Activated T-helper 1 cell treated with Interleukin-2 at 50 U/mL for 16 hours (primary cell): ENCODE data around the gene TRIM52.
"Not testable (repeated sequence)": the region's sequence is repeated elsewhere in the genome, so short reads cannot be mapped to it uniquely, and the experiment has no call there.

Experiments
- DNase-seq: peaks from one replicate; pipeline ENCODE4 v3.0.0-alpha.2; 2020; ENCODE audit warnings: low read depth

The TRIM52 gene

GRCh38 chr5:181214249-181214648, 46.7 kb downstream of the TRIM52 start:
- DNase-seq = not testable (repeated sequence)

GRCh38 chr5:181212934-181213333, 48.0 kb downstream of the TRIM52 start:
- DNase-seq = no peak

- no peak for DNase-seq
These were observed 48.9 kb downstream of the TRIM52 start for GRCh38 chr5:181212080-181212479.

- no peak for DNase-seq
These were observed 49.7 kb downstream of the TRIM52 start for GRCh38 chr5:181211208-181211607.

GRCh38 chr5:181210698-181211097, 50.2 kb downstream of the TRIM52 start:
- DNase-seq = not testable (repeated sequence)

- not testable (repeated sequence) for DNase-seq
These were observed 50.8 kb downstream of the TRIM52 start for GRCh38 chr5:181210148-181210547.

GRCh38 chr5:181209006-181209405, 51.9 kb downstream of the TRIM52 start:
- DNase-seq = not testable (repeated sequence)

- no peak for DNase-seq
These were observed 53.0 kb downstream of the TRIM52 start for GRCh38 chr5:181207960-181208253.

GRCh38 chr5:181207214-181207959, 53.6 kb downstream of the TRIM52 start:
- DNase-seq = no peak

- DNase-seq = no peak
These were observed 54.9 kb downstream of the TRIM52 start for GRCh38 chr5:181205761-181206649.
